ENCODE results near the gene ATP6V0C.
"Not testable (repeated sequence)": the region's sequence is repeated elsewhere in the genome, so short reads cannot be mapped to it uniquely, and the experiment has no call there.

The ATP6V0C gene

DNA sequence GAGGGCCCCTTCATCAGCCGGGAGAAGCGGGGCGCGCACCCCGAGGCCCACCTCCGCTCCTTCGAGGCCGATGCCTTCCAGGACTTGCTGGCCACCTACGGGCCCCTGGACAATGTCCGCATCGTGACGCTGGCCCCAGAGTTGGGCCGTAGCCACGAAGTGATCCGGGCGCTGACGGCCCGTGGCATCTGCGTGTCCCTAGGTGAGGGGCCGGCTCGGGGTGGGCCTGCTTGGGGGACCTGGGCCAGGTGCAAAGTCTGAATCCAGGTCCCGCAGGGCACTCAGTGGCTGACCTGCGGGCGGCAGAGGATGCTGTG is 14.0 kb downstream of the ATP6V0C start:
- no peak for DNase-seq (ENCODE audit: low read depth in 2 of 2)

DNA sequence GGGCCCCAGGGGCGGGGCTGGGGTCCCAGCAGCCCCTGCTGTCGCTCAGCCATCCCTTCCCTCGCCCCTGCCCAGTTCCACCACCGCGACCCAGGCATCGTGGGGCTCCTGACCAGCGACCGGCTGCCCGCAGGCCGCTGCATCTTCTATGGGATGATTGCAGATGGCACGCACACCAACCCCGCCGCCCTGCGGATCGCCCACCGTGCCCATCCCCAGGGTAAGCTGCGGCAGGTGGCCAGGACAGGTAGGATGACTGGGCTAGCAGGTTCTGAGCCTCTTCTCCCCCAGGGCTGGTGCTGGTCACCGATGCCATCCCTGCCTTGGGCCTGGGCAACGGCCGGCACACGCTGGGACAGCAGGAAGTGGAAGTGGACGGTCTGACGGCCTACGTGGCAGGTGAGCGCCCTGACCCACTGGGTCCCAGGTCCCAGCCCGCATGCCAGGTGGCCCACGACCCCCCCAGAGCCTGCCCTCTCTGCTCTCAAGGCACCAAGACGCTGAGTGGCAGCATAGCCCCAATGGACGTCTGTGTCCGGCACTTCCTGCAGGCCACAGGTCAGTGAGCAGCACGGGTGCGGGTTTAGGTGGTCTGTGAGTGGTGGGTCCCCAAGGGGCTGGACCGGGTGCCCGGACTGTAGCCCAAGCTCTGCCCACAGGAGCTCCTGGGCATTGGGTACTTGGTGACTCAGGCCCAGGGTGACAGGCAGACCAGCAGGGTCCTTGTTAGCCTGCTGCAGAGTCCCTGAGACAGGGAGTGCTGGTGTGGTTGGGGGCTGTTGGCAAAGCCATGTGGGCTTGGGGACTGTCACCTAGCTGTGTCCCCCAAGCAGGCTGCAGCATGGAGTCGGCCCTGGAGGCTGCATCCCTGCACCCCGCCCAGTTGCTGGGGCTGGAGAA is 14.7 kb downstream of the ATP6V0C start:
- no peak for DNase-seq (ENCODE audit: low read depth in 2 of 2)

DNA sequence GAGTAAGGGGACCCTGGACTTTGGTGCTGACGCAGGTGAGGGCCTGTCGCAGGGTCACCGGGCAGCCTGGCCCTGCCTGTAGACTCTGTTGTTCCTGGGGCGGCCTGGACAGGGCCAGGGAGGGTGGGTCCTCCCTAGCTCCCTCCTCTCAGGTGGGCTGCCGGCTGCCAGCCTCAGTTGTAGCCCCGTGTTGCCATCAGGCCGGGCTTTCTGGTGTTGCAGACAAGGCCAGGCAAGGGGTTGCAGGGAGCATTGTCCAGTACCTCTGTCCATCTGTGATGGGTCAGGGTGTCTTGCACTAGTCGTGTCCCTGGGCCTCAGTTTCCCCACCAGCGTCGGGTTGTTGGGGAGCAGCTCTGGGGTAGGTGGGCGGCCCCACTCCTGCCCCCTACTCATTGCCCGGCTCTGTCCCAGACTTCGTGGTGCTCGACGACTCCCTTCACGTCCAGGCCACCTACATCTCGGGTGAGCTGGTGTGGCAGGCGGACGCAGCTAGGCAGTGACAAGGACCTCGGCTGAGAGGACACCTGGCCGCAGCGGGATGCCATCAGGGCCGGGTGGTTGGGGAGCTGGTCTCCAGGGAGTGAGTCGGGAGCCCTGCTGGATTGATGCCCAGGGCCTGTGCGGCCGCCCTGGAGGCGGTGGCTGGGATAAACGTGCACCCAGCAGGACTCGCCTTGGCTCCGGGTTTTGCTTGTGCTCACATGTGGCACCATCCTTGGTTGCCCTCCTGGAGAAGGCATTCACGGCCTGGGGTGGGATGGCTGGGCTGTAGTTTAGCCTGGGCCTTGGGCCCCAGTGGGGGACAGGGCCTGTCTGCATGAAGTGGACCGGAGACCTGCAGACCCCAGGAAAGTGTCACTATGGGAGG is 15.5 kb downstream of the ATP6V0C start:
- DNase-seq (ENCODE audit: low read depth in 2 of 2): no peak

DNA sequence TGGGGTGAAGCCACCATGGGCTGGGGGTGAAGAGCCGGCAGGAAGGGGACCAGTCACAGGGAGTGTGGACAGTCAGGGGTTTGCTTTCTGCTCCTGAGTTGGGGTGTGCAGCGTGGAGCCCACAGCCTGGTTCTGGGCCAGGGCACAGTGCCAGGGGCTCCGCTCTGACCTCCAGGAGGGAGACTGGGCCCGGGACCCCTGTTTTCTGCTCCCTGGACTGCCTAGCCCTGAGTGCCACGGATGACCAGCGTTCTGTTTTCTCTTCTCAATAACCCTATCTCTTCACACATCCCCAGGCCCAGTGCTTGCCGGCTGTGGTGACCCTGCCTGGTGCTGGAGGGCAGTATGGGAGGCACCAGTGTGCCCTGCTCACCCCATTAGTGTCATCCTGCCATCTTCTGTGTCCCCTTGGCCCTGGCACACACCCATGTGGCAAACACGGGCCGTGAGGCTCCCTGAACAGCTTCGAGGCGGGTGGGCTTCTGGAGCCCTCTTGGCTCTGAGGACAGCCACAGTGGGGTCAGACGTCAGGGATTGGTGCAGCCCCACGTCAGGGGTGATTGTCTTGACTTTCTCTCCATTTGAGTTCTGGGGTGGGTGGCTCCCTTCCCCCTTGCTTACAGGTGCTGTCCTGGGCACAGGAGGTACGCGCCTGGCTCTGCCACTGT is 16.3 kb downstream of the ATP6V0C start:
- DNase-seq (ENCODE audit: low read depth in 2 of 2): no peak

DNA sequence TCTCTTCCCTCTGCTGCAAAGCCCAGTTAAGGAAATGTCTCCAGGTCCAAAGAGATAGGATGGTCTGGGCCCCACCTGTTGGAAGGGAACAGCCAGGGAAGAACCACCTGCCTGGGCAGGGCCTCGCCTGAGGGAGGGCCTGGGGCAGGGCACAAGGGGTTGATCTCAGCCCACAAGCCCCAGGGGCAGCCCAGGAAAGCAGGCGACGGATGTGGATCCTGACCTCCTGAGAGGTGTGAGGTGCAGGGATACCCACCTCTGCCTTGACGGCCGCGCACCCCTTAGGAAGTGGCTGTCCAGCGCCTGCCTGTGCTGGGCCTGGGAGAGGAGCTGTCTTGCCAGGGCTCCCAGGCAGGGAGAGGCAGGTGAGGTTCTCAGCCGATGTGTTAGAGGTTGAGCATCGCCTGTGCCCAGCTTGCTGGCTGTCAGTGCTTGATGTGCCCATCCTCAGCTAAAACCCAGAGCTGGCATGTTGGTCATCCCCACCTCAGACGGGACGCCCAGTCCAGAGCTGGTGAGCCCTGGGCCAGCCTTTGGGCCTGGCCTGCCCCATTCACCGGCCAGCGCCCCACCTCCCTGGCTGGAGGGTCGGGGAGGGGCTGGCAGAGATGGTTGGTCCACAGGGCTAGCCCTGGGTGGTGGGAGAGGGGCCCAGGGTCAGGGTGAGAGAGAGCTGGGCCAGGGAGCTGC is 17.0 kb downstream of the ATP6V0C start:
- DNase-seq (ENCODE audit: low read depth in 2 of 2): no peak

DNA sequence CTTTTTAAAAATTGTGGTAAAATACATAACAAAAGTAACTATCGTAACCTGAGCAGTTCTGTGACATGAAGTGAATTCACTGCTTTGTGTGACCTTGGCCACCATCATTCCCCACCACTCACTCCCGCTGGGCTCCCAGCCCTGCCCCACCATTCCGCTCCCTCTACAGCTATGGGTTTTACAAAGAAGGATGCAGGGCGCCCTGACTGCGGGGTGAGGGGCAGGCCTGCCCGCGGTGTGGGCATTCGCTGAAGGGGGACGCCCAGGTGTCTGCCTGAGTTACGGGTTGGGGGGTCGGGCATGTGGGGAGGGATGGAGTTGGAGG is 17.6 kb downstream of the ATP6V0C start, which contains the start of gene CEMP1:
CEMP1 (minus strand) TSS at position 38 of the 325 bp plus-strand sequence. CDS start 335 bp downstream, outside the sequence.
- no peak for DNase-seq (ENCODE audit: low read depth in 2 of 2)

DNA sequence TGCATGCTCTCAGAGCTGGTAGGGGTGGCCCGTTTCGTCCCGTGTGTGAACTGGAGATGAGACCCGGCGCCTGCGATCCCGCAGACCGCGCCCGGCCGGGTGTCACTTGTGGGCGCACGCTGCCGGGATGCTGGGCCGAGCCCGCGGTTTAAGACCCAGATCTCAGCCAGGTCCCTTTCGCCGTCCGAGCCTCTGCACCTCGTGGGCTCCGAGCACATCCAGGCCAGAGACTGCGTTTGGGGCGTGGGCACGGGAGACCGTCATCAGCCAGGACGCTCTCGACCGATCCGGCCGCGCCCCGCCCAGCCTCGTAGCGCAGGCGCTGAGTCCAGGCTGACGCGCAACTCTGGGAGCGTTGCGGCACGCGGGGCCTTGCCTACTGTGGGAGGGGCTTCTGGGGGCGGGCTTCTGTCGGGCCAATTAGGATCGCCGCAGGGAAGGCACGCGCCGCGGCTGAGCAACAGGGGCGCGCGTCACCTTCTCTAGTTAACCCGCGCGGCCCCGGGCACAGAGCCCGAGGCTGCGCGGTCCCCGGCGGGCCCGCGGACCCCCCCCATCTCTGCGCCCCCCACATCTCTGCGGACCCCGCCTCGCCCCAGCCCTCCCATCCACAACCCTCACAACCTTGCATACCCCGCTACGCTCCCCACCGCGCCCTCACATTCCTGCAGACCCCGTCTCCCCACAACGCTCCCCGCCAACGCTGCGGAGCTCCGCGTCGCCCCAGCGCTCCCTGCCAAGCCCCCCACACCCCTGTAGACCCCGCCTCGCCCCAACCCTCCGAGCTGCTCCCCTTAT is 18.1 kb downstream of the ATP6V0C start:
- peak; percentile 97 to 98 for DNase-seq (ENCODE audit: low read depth in 2 of 2)

DNA sequence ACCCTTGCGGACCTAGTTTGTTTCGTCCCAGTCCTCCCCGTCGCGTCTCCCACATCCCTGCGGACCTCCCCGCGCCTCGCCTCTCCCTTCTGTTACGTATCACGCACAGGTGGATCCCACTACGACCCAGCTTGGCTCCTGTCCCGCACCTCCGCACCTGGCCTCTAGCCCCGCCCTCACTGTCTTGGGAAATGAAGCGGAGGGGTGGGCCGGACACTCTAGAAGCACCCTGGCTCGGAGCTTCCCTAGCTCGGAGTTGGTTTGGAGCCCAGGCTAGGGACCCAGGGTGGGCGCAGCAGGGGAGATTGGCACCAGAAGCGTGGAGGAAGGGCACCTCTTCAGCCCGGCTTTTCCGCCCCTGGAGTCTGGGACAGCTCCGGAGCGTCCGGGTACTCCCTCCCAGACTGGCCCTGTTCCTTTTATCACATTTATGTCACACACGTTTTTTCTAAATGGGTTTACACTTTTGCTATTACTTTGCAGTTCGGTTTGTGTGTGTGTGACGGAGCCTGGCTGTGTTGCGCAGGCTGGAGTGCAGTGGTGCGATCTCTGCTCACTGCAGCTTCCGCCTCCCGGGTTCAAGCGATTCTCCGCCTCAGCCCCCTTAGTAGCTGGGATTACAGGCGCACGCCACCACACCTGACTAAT is 18.9 kb downstream of the ATP6V0C start:
- DNase-seq (ENCODE audit: low read depth in 2 of 2): peak; percentile 32 to 42

DNA sequence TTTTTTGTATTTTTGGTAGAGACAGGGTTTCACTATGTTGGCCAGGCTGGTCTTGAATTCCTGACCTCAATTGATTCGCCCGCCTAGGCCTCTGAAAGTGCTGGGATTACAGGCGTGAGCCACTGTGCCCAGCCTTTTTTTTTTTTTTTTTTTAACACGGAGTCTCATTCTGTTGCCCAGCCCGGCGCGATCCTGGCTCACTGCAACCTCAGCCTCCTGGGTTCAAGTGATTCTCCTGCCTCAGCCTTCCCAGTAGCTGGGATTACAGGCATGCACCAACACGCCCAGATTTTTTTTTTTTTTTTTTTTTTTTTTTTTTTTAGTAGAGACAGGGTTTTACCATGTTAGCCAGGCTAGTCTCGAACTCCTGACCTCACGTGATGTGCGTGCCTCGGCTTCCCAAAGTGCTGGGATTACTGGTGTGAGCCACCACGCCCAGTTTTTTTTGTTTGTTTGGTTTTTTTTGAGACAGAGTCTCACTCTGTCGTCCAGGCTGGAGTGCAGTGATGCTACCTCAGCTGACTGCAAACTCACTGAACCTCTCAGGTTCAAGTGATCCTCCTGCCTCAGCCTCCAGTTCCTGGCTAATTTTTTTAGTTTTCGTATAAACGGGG is 19.5 kb downstream of the ATP6V0C start:
- not testable (repeated sequence) for DNase-seq (ENCODE audit: low read depth in 2 of 2)

DNA sequence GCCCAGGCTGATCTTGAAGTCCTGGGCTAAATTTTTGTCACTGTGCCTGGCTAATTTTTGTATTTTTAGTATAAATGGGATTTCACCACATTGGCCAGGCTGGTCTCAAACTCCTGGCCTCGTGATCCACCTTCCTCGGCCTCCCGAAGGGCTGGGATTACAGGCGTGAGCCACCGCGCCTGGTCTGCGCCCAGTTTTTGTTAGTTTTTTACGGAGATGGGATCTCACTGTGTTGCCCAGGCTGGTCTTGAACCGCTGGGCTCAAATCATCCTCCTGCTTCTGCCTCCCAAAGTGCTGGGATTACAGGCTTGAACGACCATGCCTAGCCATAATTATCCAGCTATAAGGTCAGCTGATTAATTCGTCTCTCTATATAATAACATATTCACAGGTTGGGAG is 20.2 kb downstream of the ATP6V0C start:
- no peak for DNase-seq (ENCODE audit: low read depth in 2 of 2)

DNA sequence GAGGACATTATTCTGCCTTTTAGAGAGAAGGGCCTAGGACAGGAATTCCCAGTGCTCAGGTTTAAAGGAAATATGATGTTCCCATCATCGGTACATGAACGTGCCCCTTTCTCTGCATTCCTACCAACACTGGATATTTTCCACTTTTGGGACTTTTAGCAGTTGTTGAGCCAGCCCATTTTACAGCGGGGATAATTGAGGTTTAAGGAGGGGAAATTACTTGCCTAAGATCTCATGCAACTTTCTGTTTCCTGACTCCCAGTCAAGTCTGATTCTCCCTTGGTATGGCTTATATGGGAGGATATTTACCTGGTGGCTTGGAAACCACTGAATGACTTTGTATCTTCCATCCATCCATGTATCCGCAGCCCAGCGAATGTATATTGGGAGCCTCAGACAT is 20.6 kb downstream of the ATP6V0C start:
- not testable (repeated sequence) for DNase-seq (ENCODE audit: low read depth in 2 of 2)

DNA sequence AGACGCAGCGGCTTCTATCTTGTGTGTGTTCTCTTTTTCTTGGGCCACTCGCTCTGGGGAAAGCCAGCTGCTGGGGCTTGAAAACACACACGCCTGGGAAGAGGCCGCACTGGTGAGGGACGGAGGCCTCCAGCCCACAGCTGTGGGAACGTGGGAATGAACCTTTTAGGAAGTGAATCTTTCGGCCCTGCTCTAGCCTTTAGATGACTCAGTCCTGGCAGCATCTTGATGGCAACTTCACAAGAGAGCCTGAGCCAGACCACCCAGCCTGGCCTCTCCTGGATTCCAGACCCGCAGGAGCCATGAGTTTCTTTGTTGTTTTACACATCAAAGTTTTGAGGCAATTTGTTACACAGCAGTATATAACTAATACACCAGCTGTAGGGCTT is 21.9 kb downstream of the ATP6V0C start:
- DNase-seq (ENCODE audit: low read depth in 2 of 2): no peak

DNA sequence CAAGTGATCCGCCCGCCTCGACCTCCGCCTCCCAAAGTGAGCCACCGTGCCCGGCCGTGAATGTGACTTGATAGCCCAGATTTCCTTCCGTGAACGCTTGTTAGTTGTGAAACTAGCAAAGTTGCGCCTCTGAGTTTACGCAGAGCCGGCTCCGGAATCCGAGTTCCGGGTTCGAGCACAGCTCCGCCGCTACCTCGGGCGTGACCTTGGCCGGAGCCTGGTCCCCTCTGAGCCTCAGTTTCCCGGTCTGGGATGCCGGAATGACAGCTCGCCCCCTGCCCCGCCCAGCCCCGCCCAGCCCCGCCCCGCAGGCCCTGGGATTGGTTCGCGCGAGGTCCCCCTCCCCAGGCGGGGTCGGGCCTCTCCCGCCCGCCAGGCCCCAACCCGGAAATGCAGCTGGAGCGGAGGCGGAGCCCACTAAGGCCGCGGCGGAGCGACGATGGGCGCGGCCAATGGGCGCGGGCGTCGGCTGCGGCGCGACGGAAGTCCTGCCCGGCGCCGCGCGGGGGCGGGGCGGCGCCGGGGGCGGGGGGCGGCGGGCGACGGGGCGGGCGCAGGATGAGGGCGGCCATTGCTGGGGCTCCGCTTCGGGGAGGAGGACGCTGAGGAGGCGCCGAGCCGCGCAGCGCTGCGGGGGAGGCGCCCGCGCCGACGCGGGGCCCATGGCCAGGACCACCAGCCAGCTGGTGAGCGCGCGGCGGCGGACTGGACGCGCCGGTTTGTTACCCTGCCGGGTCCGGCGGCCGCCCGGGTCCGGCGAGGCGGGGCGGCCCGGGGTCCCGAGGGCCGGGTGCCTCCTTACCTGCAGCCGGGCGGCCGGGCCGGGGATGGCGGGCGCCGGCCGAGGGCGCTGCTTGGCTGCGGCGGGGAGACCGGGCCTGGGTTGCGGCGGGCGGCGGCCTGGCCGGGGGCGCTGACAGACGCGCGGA is 24.0 kb downstream of the ATP6V0C start, which contains the start of gene PDPK1:
PDPK1 (plus strand) TSS at position 571 of the 929 bp plus-strand sequence; CDS start at position 663, 92 bp downstream.
- peak; percentile 85 to 92 for DNase-seq (ENCODE audit: low read depth in 2 of 2)

DNA sequence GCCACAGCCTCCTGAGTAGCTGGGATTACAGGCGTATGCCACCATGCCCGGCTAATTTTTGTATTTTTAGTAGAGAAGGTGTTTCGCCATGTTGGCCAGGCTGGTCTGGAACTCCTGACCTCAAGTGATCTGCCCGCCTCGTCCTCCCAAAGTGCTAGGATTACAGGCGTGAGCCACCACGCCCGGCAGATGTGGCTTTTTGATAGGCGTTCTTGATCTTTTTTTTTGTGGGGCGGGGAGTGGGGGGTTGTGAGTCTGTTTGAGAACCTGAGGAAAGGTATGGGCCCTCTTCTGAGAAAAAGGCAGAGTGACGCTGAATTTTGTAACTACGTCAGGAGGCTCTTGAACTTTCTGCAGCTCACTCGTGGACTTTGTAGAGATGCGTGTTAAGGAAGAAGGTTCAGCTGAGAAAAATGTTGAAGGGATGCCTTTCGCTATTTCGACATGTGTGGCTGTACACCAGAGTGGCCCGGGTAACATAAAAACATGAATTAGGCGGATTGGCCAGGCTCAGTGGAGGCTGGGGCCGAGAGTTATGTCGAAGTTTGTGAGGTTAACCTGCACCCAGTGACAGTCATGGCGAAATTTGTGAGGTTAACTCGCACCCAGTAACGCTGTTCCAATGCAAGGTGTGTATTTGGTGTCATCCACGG is 25.6 kb downstream of the ATP6V0C start:
- not testable (repeated sequence) for DNase-seq (ENCODE audit: low read depth in 2 of 2)

DNA sequence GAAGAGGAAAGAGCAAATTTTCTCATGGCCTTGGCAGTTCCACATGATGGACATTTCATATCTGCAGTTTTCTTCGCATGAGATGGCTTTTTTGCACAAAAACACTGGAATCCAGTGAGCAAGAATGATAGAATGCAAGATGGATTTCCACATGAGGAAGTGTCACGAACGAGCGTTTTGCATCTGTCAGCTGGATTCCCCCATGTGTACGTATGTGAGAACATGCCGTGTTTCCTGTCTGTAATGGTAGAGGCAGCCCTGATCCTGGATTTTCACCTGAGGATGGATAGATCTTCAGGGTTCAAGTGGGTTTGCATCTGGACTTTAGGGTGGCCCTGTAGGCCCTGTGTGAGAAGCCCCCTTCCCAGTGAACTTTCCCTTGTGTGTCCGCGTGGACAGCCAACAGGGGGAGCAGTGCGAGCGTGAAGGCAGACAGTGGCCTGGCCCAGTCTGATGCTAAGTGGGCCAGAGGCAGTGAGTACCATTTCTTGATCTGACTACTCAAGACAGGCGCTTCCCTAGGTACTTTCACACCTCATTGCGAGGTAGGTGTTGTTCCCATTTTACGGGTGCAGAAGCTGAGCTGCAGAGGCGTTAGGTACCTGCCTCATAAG is 26.2 kb downstream of the ATP6V0C start:
- DNase-seq (ENCODE audit: low read depth in 2 of 2): not testable (repeated sequence)

DNA sequence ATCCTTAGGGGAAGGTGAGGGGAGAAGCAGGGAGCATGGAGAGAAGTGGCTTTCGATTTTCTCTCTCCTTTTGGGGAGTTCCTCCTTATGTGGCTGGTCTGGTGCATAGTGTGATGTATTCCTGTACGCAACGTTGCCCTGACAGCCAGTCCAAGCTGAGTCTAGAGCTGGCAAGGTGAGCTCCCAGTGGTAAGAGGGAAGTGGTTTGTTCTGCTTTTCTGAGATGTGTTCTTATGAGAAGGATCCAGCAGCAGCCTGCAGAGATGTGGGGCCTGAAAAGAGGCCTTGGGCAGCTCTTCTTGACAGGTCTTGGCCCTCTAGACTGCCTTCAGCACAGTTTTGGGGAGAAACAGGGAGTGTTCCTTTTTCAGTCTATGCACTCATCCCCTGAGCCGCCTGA is 27.2 kb downstream of the ATP6V0C start:
- DNase-seq (ENCODE audit: low read depth in 2 of 2): not testable (repeated sequence)

DNA sequence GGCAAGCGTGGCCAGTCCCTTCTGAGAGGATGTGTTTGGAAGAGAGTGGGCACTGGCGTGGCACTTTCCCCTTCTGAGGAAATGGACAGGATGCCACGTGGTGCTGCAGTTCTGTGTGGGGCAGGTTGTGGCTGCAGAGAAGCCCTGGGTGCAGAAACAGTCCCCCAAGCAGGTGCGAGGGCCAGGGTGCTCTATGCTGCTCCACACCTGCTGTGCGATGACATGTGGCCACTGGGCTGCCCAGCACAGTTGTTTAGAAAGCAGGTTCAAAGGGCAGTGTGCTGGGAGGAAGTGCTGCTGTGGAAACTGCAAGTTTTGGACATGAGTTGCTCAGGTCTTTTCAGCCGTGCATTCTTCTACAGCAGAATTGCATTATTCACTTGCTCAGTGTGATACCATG is 27.7 kb downstream of the ATP6V0C start:
- DNase-seq (ENCODE audit: low read depth in 2 of 2): not testable (repeated sequence)

DNA sequence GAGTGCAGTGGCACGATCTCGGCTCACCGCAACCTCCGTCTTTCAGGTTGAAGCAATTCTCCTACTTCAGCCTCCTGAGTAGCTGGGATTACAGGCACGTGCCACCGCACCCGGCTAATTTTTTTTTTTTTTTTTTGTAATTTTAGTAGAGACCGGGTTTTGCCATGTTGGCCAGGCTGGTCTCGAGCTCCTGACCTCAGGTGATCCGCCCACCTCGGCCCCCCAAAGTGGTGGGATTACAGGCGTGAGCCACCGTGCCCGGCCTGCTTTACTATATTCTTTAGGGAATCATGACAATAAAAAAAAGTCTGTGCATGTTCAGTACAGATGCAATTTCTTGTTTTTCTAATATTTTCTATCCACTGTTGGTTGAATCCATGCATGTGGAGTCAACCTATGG is 30.0 kb downstream of the ATP6V0C start:
- DNase-seq (ENCODE audit: low read depth in 2 of 2): not testable (repeated sequence)
